ENCODE data around the gene GALNT6. TPM values are rescaled to one million over a fixed set of nuclear protein-coding genes. Genes with fewer than 3 reads are reported as not detected.

The GALNT6 gene
- total and polyA plus RNA-seq, 9 of the 15 experiments (the other 6 are each of a cell fraction or from before 2014, with no cell fraction given) = 1.5 to 8.6 (median 5.1) TPM

DNA sequence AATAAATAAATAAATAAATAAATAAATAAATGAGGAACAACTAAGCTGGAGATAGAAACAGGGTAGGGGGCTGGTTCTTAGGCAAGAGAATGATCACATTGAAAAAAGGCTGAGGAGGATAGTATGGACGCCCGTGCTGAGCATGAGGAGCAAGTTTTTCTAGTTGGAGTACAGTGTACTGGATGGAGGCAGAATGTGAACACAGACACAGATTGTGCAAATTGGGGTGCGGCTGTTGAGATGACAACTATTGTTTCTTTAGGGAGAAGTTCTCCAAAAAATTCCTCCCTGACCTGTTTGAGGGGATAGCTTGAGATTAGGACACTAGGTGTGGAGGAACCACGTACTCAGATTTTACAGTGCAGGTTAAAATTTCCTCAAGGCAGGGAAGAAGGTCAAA, 66.3 kb downstream of the GALNT6 start (continued):
- TF ChIP-seq, protein P1, sequence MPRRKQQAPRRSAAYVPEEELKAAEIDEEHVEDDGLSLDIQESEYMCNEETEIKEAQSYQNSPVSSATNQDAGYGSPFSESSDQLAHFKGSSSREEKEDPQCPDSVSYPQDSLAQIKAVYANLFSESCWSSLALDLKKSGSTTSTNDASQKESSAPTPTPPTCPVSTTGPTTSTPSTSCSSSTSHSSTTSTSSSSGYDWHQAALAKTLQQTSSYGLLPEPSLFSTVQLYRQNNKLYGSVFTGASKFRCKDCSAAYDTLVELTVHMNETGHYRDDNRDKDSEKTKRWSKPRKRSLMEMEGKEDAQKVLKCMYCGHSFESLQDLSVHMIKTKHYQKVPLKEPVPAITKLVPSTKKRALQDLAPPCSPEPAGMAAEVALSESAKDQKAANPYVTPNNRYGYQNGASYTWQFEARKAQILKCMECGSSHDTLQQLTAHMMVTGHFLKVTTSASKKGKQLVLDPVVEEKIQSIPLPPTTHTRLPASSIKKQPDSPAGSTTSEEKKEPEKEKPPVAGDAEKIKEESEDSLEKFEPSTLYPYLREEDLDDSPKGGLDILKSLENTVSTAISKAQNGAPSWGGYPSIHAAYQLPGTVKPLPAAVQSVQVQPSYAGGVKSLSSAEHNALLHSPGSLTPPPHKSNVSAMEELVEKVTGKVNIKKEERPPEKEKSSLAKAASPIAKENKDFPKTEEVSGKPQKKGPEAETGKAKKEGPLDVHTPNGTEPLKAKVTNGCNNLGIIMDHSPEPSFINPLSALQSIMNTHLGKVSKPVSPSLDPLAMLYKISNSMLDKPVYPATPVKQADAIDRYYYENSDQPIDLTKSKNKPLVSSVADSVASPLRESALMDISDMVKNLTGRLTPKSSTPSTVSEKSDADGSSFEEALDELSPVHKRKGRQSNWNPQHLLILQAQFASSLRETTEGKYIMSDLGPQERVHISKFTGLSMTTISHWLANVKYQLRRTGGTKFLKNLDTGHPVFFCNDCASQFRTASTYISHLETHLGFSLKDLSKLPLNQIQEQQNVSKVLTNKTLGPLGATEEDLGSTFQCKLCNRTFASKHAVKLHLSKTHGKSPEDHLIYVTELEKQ (CRISPR knock-in tag; IDR thresholded peaks at IDR 0.05) = no peak
- TF ChIP-seq ZNF354B (CRISPR knock-in tag; IDR thresholded peaks at IDR 0.05) (no peak), SRSF9 (IDR thresholded peaks at IDR 0.05; ENCODE audit: borderline replicate concordance, low read depth, low read length) (no peak), CTBP1 (IDR thresholded peaks at IDR 0.05; ENCODE audit: borderline replicate concordance) (no peak)

DNA sequence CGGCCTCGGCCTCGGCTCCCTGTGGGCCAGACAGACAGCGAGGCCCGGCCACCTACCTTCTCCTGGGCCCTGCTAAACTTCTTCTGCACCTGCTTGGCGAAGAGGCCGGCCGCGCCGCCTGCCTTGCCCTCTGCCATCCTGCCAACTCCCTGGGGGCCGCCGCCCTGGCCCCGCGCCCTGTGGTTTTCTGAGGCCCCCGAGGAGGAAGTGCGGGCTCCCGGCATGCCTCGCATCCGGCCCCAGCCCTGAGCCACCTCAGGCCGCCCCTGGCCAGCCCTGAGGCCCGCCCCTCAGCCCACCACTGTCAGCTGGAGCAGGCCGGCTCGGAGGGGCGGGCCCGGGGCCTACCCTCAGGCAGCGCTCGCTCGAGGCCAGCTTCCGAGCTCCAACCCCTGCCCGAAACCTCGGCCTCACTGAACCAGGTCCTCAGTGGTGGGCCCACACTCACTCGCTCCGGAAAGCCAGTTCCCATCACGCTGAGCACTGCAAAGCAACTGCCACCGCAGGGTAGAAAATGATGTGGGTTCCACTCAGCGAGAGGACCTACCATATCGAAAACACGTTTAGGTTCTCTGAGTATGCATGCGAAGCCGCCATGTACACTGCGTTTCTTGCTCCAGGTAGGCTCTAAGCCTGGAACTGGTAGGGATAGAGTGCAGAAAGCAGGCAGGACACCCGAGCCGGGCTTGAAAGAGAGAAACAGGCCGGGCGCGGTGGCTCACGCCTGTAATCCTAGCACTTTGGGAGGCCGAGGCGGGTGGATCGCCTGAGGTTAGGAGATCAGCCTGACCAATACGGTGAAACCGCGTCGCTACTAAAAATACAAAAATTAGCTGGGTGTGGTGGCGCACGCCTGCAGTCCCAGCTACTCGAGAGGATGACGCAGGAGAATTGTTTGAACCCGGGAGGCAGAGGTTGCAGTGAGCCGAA, 67.0 kb downstream of the GALNT6 start, which contains the start of gene BIN2:
BIN2 (minus strand) TSS at position 209 of the 930 bp plus-strand sequence; CDS start at position 137, 72 bp downstream.
- intact Hi-C loops (cut with micrococcal nuclease) = no loop called here
- in situ Hi-C loops (cut with MboI) = no loop called here

More for the DNA sequence above, 67.0 kb downstream of the GALNT6 start, which contains the start of gene BIN2:
- TF ChIP-seq ZNF24 (IDR thresholded peaks at IDR 0.05) (no peak), NR1H2 (CRISPR knock-in tag; IDR thresholded peaks at IDR 0.05) (no peak), FIP1L1 (IDR thresholded peaks at IDR 0.05; ENCODE audit: low read depth, low read length, poor library complexity, severe bottlenecking) (peak; percentile 40), ZC3H4 (CRISPR knock-in tag; IDR thresholded peaks at IDR 0.05; ENCODE audit: borderline replicate concordance) (no peak), SRF (CRISPR knock-in tag; IDR thresholded peaks at IDR 0.05) (no peak), FOXK2 (conservative IDR thresholded peaks at IDR 0.05 in 1 of 2, IDR thresholded peaks at IDR 0.05 in 1 of 2; ENCODE audit: low read depth in 2 of 2) (no peak), PCBP1 (IDR thresholded peaks at IDR 0.05; ENCODE audit: low read depth, low read length, poor library complexity, severe bottlenecking) (peak; percentile 31)
- TF ChIP-seq, protein P2, sequence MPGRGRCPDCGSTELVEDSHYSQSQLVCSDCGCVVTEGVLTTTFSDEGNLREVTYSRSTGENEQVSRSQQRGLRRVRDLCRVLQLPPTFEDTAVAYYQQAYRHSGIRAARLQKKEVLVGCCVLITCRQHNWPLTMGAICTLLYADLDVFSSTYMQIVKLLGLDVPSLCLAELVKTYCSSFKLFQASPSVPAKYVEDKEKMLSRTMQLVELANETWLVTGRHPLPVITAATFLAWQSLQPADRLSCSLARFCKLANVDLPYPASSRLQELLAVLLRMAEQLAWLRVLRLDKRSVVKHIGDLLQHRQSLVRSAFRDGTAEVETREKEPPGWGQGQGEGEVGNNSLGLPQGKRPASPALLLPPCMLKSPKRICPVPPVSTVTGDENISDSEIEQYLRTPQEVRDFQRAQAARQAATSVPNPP (IDR thresholded peaks at IDR 0.05; ENCODE audit: borderline replicate concordance, insufficient read depth, insufficient read length) = no peak
- TF ChIP-seq, protein P3, sequence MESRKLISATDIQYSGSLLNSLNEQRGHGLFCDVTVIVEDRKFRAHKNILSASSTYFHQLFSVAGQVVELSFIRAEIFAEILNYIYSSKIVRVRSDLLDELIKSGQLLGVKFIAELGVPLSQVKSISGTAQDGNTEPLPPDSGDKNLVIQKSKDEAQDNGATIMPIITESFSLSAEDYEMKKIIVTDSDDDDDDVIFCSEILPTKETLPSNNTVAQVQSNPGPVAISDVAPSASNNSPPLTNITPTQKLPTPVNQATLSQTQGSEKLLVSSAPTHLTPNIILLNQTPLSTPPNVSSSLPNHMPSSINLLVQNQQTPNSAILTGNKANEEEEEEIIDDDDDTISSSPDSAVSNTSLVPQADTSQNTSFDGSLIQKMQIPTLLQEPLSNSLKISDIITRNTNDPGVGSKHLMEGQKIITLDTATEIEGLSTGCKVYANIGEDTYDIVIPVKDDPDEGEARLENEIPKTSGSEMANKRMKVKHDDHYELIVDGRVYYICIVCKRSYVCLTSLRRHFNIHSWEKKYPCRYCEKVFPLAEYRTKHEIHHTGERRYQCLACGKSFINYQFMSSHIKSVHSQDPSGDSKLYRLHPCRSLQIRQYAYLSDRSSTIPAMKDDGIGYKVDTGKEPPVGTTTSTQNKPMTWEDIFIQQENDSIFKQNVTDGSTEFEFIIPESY (CRISPR knock-in tag; IDR thresholded peaks at IDR 0.05) = peak; percentile 21; the same call in 1 of the 2 replicates
- Histone ChIP-seq H3K27ac (ENCODE audit: extremely low read depth, low read depth, low read length) (no peak within 1 kb of the TSS), H3K36me3 (ENCODE audit: control insufficient read depth, insufficient read depth, low read length) (no peaks in the 10 kb centered on the region), H3K9me1 (ENCODE audit: control insufficient read depth, insufficient read depth, low read length) (no peaks in the 10 kb centered on the region), H3K27me3 (ENCODE audit: control insufficient read depth in 2 of 2, insufficient read depth in 2 of 2, low read length in 2 of 2) (no peaks in the 10 kb centered on the region), H3K9me3 (replicated peaks; ENCODE audit: control insufficient read depth, insufficient read depth, low read depth, low read length) (no peaks in the 10 kb centered on the region), H3K4me1 (replicated peaks in 1 of 2; ENCODE audit: control insufficient read depth in 2 of 2, insufficient read depth in 2 of 2, low read length in 2 of 2) (peaks cover 48 to 75% of the 10 kb centered on the region in 2 experiments), H4K20me1 (replicated peaks; ENCODE audit: control insufficient read depth, insufficient read depth, low read length) (no peaks in the 10 kb centered on the region), H3K4me3 (no peak within 1 kb of the TSS), H3K9ac (ENCODE audit: insufficient read depth in 1 of 2, low read depth in 2 of 2, low read length in 2 of 2) (no peak within 1 kb of the TSS), H3K79me2 (ENCODE audit: control insufficient read depth, insufficient read depth, low read length) (no peaks in the 10 kb centered on the region), H2AFZ (ENCODE audit: low read depth, low read length) (peak within 1 kb of the TSS; percentile 88), H3K4me2 (ENCODE audit: insufficient read depth, low read length) (no peak within 1 kb of the TSS)
- BruUV-seq (replicated peaks) = no TSS peak
- FAIRE-seq (no peak), ATAC-seq (no peak), DNase-seq (ENCODE audit: extremely low read depth in 1 of 4, low spot score in 3 of 4) (no peak)
- 98% methylated on average over 40 of the region's 60 CpGs for WGBS (ENCODE audit: insufficient coverage, low coverage, missing lambda C conversion rate)
- ChIA-PET CTCF (ENCODE audit: low intra/inter-chr PET ratio) (no interaction called here), POLR2A (no interaction called here)
